Measurements from ENCODE around the gene TICAM1. TPM values are rescaled to one million over a fixed set of nuclear protein-coding genes. Genes with fewer than 3 reads are reported as not detected.
A peak's percentile ranks its signal among the peaks of the same experiment; 100 is the strongest.

TICAM1 gene
- total and polyA plus RNA-seq, 2 of the 13 experiments (the other 11 are each of a cell fraction or from before 2014, with no cell fraction given): 0.33 to 0.95 TPM

DNA sequence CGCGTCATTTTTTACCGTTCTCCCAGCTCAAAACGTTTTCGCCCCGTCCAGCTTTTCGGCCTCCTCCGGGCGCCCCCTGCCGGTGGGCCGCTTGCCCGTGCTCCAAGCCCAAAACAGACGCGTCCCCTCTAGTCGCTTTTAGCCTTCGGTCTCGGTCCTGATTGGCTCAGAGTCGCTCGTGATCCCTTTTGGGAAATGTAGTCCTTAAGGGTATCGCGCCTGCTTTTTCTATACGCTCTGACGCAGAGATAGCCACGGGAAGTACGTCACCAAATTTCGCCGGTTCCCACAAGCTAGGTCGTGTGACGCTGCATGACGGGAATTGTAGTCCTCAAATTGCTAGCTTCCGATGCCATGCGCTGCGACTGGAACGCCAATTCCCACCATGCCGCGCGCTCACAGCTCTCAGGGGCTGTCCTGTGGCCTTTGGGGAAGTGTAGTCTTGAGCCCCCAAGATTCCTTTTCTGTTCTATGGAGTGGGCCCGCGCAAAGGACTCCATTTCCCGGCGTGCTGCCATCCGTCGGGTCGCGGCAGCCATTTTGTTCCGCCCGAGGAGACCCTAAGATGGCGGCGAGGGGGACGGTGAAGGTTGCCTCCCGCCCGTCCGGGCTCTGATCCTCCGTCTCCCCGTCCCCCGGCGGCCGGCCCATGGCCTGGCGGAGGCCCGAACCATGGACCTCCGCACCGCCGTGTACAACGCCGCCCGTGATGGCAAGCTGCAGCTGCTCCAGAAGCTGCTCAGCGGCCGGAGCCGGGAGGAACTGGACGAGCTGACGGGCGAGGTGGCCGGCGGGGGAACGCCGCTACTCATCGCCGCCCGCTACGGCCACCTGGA is 40.1 kb downstream of the TICAM1 start, which contains the start of gene FEM1A (continued):
- TF ChIP-seq, protein P1, sequence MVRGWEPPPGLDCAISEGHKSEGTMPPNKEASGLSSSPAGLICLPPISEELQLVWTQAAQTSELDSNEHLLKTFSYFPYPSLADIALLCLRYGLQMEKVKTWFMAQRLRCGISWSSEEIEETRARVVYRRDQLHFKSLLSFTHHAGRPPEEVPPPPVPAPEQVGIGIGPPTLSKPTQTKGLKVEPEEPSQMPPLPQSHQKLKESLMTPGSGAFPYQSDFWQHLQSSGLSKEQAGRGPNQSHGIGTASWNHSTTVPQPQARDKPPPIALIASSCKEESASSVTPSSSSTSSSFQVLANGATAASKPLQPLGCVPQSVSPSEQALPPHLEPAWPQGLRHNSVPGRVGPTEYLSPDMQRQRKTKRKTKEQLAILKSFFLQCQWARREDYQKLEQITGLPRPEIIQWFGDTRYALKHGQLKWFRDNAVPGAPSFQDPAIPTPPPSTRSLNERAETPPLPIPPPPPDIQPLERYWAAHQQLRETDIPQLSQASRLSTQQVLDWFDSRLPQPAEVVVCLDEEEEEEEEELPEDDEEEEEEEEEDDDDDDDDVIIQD (CRISPR knock-in tag; IDR thresholded peaks at IDR 0.05; ENCODE audit: low read depth): no peak; the same call in 1 of the 2 replicates
- TF ChIP-seq TSC22D2 (CRISPR knock-in tag; IDR thresholded peaks at IDR 0.05; ENCODE audit: borderline replicate concordance): no peak
- 0 out of 2 replicates have a peak, but pooled peaks have one; percentile 37 for TF ChIP-seq SNAPC2 (CRISPR knock-in tag; IDR thresholded peaks at IDR 0.05)
- TF ChIP-seq RBFOX2 (IDR thresholded peaks at IDR 0.05; ENCODE audit: low read depth, low read length): peak; percentile 92
- TF ChIP-seq TBL1XR1 (IDR thresholded peaks at IDR 0.05; ENCODE audit: borderline replicate concordance, low read length, partially characterized antibody): peak; percentile 77
- TF ChIP-seq, protein P2, sequence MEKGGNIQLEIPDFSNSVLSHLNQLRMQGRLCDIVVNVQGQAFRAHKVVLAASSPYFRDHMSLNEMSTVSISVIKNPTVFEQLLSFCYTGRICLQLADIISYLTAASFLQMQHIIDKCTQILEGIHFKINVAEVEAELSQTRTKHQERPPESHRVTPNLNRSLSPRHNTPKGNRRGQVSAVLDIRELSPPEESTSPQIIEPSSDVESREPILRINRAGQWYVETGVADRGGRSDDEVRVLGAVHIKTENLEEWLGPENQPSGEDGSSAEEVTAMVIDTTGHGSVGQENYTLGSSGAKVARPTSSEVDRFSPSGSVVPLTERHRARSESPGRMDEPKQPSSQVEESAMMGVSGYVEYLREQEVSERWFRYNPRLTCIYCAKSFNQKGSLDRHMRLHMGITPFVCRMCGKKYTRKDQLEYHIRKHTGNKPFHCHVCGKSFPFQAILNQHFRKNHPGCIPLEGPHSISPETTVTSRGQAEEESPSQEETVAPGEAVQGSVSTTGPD (CRISPR knock-in tag; IDR thresholded peaks at IDR 0.05): no peak
- TF ChIP-seq NRL (CRISPR knock-in tag; IDR thresholded peaks at IDR 0.05; ENCODE audit: borderline replicate concordance): peak; percentile 72
- no peak; the same call in 1 of the 2 replicates for TF ChIP-seq KDM4B (CRISPR knock-in tag; IDR thresholded peaks at IDR 0.05)
- no peak; the same call in 1 of the 2 replicates for TF ChIP-seq ZMYM2 (CRISPR knock-in tag; IDR thresholded peaks at IDR 0.05)
- no peak for TF ChIP-seq ATF5 (CRISPR knock-in tag; IDR thresholded peaks at IDR 0.05; ENCODE audit: low read depth)
- TF ChIP-seq YY1 (IDR thresholded peaks at IDR 0.05; ENCODE audit: insufficient read depth, insufficient replicate concordance, low read depth, low read length): peak; percentile 99
- TF ChIP-seq SKI (IDR thresholded peaks at IDR 0.05; ENCODE audit: partially characterized antibody): peak; percentile 1
- TF ChIP-seq, protein P3, sequence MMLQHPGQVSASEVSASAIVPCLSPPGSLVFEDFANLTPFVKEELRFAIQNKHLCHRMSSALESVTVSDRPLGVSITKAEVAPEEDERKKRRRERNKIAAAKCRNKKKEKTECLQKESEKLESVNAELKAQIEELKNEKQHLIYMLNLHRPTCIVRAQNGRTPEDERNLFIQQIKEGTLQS (CRISPR knock-in tag; IDR thresholded peaks at IDR 0.05): no peak
- TF ChIP-seq, protein P4, sequence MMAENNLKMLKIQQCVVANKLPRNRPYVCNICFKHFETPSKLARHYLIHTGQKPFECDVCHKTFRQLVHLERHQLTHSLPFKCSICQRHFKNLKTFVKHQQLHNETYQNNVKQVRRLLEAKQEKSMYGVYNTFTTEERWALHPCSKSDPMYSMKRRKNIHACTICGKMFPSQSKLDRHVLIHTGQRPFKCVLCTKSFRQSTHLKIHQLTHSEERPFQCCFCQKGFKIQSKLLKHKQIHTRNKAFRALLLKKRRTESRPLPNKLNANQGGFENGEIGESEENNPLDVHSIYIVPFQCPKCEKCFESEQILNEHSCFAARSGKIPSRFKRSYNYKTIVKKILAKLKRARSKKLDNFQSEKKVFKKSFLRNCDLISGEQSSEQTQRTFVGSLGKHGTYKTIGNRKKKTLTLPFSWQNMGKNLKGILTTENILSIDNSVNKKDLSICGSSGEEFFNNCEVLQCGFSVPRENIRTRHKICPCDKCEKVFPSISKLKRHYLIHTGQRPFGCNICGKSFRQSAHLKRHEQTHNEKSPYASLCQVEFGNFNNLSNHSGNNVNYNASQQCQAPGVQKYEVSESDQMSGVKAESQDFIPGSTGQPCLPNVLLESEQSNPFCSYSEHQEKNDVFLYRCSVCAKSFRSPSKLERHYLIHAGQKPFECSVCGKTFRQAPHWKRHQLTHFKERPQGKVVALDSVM (CRISPR knock-in tag; IDR thresholded peaks at IDR 0.05): no peak; the same call in 1 of the 2 replicates
- TF ChIP-seq, protein P5, sequence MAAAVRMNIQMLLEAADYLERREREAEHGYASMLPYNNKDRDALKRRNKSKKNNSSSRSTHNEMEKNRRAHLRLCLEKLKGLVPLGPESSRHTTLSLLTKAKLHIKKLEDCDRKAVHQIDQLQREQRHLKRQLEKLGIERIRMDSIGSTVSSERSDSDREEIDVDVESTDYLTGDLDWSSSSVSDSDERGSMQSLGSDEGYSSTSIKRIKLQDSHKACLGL (CRISPR knock-in tag; IDR thresholded peaks at IDR 0.05): peak; percentile 12; the same call in 1 of the 2 replicates
- TF ChIP-seq SIN3B (IDR thresholded peaks at IDR 0.05; ENCODE audit: low read length): peak; percentile 83
- no peak for TF ChIP-seq SKIL (CRISPR knock-in tag; IDR thresholded peaks at IDR 0.05; ENCODE audit: borderline replicate concordance)
- TF ChIP-seq, protein P6, sequence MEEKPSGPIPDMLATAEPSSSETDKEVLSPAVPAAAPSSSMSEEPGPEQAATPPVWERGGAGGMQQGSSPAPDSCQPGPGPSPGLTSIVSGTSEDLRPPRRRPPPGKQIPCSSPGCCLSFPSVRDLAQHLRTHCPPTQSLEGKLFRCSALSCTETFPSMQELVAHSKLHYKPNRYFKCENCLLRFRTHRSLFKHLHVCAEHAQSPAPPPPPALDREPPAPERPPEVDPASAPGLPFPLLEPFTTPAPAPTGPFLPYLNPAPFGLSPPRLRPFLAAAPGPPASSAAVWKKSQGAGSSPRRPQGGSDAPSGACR (CRISPR knock-in tag; IDR thresholded peaks at IDR 0.05): no peak; the same call in 1 of the 2 replicates

Data from HepG2 (cell line).